Liver (tissue), 9 donors: ENCODE measurements around the gene ARID4B. TPM values are rescaled to one million over a fixed set of nuclear protein-coding genes. Genes with fewer than 3 reads are reported as not detected.

Experiments
- DNase-seq: peaks from one replicate; pipeline ENCODE4 v3.0.0-alpha.2; 2017; ENCODE audit warnings: low spot score
- H3K27ac ChIP-seq, 2 donors: one replicate each; pipeline ENCODE4 v1.7.0; 2013; ENCODE audit warnings: inconsistent platforms in 2 of 2, low read length in 2 of 2, control low read depth in 1 of 2, low read depth in 1 of 2, mild to moderate bottlenecking in 1 of 2
- H3K27me3 ChIP-seq, 4 donors: one replicate each; pipeline versions ENCODE4 v1.6.1 to v1.7.0; 2013; ENCODE audit warnings: low read length in 3 of 4, inconsistent platforms in 1 of 4, mild to moderate bottlenecking in 1 of 4, moderate library complexity in 1 of 4; ENCODE audit not compliant: control insufficient read depth in 4 of 4, insufficient read depth in 4 of 4
- H3K36me3 ChIP-seq, 4 donors: one replicate each; pipeline versions ENCODE4 v1.6.1 to v1.7.0; 2013; ENCODE audit warnings: low read length in 3 of 4, mild to moderate bottlenecking in 3 of 4, low read depth in 1 of 4, moderate library complexity in 1 of 4; ENCODE audit not compliant: control insufficient read depth in 4 of 4, insufficient read depth in 3 of 4
- H3K4me1 ChIP-seq, 4 donors: one replicate each; pipeline versions ENCODE4 v1.6.1 to v1.7.0; 2013; ENCODE audit warnings: low read length in 3 of 4, mild to moderate bottlenecking in 3 of 4, moderate library complexity in 1 of 4; ENCODE audit not compliant: control insufficient read depth in 4 of 4, insufficient read depth in 4 of 4
- H3K4me3 ChIP-seq, 3 donors: one replicate each; pipeline versions ENCODE4 v1.6.1 to v1.7.0; 2013; ENCODE audit warnings: low read length in 3 of 3, control low read depth in 1 of 3, low read depth in 1 of 3, mild to moderate bottlenecking in 1 of 3
- H3K9ac ChIP-seq, 2 donors: one replicate each; pipeline ENCODE4 v1.7.0; 2013; ENCODE audit warnings: low read length in 2 of 2, mild to moderate bottlenecking in 2 of 2, moderate library complexity in 2 of 2, control low read depth in 1 of 2, low read depth in 1 of 2
- H3K9me3 ChIP-seq, 4 donors: one replicate each; pipeline versions ENCODE4 v1.6.1 to v1.7.0; 2013; ENCODE audit warnings: low read length in 3 of 4; ENCODE audit not compliant: control insufficient read depth in 4 of 4
- EGR1 ChIP-seq, 2 donors: IDR thresholded peaks; 2 replicates each; pipeline ENCODE4 v1.6.1; 2016 to 2018; ENCODE audit warnings: antibody characterized with exemption in 2 of 2, low read depth in 2 of 2
- FOXA1 ChIP-seq: IDR thresholded peaks from 2 replicates; pipeline ENCODE4 v1.6.1; 2016; ENCODE audit warnings: antibody characterized with exemption
- FOXA2 ChIP-seq: IDR thresholded peaks from 2 replicates; pipeline ENCODE4 v1.6.1; 2016; ENCODE audit warnings: antibody characterized with exemption
- GABPA ChIP-seq, 2 donors: IDR thresholded peaks in 1 of 2; conservative IDR thresholded peaks in 1 of 2; 2 replicates each; pipeline ENCODE4 v1.6.1; 2016; ENCODE audit warnings: antibody characterized with exemption in 2 of 2, mild to moderate bottlenecking in 1 of 2, moderate library complexity in 1 of 2
- HNF4G ChIP-seq: IDR thresholded peaks from 2 replicates; pipeline ENCODE4 v1.6.1; 2016; ENCODE audit warnings: antibody characterized with exemption
- JUND ChIP-seq, 2 donors: IDR thresholded peaks; 2 replicates each; pipeline ENCODE4 v1.6.1; 2016; ENCODE audit warnings: antibody characterized with exemption in 2 of 2
- NR2F2 ChIP-seq: IDR thresholded peaks from 2 replicates; pipeline ENCODE4 v1.6.1; 2016; ENCODE audit warnings: antibody characterized with exemption
- RXRA ChIP-seq, 2 donors: IDR thresholded peaks; 2 replicates each; pipeline ENCODE4 v1.6.1; 2017 to 2018; ENCODE audit warnings: antibody characterized with exemption in 2 of 2, mild to moderate bottlenecking in 1 of 2
- TAF1 ChIP-seq: conservative IDR thresholded peaks from 2 replicates; pipeline ENCODE4 v1.6.1; 2016; ENCODE audit warnings: antibody characterized with exemption, mild to moderate bottlenecking
- YY1 ChIP-seq: IDR thresholded peaks from 2 replicates; pipeline ENCODE4 v1.6.1; 2016; ENCODE audit warnings: antibody characterized with exemption, mild to moderate bottlenecking
- WGBS: extraction: QIAGEN DNeasy Blood & Tissue Kit; methylation state at CpG from one replicate; pipeline ENCODE4 v1.1.7; 2013; 5-methylcytosine and 5-hydroxymethylcytosine counted together
- polyA plus RNA-seq, 2 donors: library from polyadenylated mRNA; stranded (reverse) in 1 of 2; unstranded in 1 of 2; fragments of 200-250 nt in 1 of 2; fragments of >200 nt in 1 of 2; fragmentation: Nextera tagmentation in 1 of 2; extraction: Ambion mirVana in 1 of 2; gene quantifications; one replicate each; pipeline versions ENCODE4 v1.2.1 to v1.2.3, GENCODE V29; 2013 to 2015
- total RNA-seq, 2 donors: library from RNA; depleted of rRNA; stranded (reverse); fragments of >200 nt; gene quantifications; one replicate each; pipeline ENCODE4 v1.2.3, GENCODE V29; 2014
- TF ChIP-seq, protein P1 (sequence below): IDR thresholded peaks from 2 replicates; pipeline ENCODE4 v1.6.1; 2016; ENCODE audit warnings: antibody characterized with exemption
- TF ChIP-seq, protein P2 (sequence below): IDR thresholded peaks from 2 replicates; pipeline ENCODE4 v1.6.1; 2016; ENCODE audit warnings: antibody characterized with exemption, mild to moderate bottlenecking
- TF ChIP-seq, protein P3 (sequence below): fragments of 150-350 bp; IDR thresholded peaks from 2 replicates; pipeline ENCODE4 v1.5.1; 2017; ENCODE audit warnings: improper control_type of control experiment, low read depth, low read length; ENCODE audit not compliant: missing input control
- TF ChIP-seq, protein P4 (sequence below): IDR thresholded peaks from 2 replicates; pipeline ENCODE4 v1.6.1; 2016; ENCODE audit warnings: antibody characterized with exemption
- TF ChIP-seq, protein P5 (sequence below): IDR thresholded peaks from 2 replicates; pipeline ENCODE4 v1.6.1; 2016; ENCODE audit warnings: antibody characterized with exemption
- donor health status: healthy.
- donor health status: healthy.
- donor health status: healthy.
- donor health status: healthy.
- donor health status: healthy.

The ARID4B gene
- total and polyA plus RNA-seq, 4 donors: 4.2 to 27.3 (median 21.3) TPM

DNA sequence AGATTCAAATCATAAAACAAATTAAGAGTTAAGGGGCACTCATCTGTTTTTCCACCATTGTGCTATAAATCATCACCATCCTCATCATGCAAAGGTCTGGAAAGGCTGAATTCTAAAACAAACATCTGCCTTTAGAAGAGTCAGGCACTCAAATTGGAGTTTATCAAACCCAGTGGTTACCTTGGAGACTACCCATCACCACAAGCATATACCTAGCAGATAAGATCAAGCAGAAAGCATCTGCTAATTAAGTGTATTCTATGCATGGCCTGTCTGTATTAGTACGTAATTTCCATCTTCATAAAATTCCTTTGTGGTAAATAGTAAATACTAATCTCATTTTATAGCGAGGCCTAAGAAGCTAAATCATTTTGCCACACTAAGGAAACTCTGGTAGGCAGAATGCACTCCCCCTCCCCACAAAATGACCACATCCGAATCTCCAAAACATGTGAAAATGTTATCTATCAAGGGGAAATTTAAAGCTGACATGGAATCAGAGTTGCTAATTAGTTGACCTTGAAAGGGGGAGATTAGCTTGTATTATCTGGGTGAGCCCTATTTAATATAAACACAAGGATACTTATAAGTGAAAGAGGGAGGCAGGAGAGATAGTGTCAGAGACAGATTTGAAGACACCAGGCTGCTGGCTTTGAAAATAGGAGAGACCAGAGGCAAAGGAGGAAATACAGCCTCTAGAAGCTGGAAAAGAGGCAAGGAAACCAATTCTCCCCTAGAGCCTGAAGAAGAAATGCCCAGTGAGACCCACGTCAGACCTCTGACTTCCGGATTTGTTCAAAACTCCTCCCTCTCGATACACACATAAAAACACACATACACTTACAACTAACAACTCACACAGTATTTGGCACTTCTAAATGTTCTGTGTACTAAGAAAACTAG, 23.2 kb downstream of the ARID4B start:
- Histone ChIP-seq H3K9ac (no peak overlapping the region), H3K27ac (no peak overlapping the region), H3K9me3 (no peaks in the 10 kb centered on the region), H3K4me1 (peaks cover 2 to 13% (median 3%) of the 10 kb centered on the region in 4 donors), H3K4me3 (no peak overlapping the region), H3K36me3 (no peaks in the 10 kb centered on the region), H3K27me3 (no peaks in the 10 kb centered on the region)
- 67% methylated on average over 6 of the region's 6 CpGs for WGBS
- no peak for TF ChIP-seq RXRA (IDR thresholded peaks at IDR 0.05)
- TF ChIP-seq, protein P1, sequence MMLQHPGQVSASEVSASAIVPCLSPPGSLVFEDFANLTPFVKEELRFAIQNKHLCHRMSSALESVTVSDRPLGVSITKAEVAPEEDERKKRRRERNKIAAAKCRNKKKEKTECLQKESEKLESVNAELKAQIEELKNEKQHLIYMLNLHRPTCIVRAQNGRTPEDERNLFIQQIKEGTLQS: no peak
- no peak for TF ChIP-seq FOXA2
- no peak for TF ChIP-seq TAF1
- TF ChIP-seq, protein P2, sequence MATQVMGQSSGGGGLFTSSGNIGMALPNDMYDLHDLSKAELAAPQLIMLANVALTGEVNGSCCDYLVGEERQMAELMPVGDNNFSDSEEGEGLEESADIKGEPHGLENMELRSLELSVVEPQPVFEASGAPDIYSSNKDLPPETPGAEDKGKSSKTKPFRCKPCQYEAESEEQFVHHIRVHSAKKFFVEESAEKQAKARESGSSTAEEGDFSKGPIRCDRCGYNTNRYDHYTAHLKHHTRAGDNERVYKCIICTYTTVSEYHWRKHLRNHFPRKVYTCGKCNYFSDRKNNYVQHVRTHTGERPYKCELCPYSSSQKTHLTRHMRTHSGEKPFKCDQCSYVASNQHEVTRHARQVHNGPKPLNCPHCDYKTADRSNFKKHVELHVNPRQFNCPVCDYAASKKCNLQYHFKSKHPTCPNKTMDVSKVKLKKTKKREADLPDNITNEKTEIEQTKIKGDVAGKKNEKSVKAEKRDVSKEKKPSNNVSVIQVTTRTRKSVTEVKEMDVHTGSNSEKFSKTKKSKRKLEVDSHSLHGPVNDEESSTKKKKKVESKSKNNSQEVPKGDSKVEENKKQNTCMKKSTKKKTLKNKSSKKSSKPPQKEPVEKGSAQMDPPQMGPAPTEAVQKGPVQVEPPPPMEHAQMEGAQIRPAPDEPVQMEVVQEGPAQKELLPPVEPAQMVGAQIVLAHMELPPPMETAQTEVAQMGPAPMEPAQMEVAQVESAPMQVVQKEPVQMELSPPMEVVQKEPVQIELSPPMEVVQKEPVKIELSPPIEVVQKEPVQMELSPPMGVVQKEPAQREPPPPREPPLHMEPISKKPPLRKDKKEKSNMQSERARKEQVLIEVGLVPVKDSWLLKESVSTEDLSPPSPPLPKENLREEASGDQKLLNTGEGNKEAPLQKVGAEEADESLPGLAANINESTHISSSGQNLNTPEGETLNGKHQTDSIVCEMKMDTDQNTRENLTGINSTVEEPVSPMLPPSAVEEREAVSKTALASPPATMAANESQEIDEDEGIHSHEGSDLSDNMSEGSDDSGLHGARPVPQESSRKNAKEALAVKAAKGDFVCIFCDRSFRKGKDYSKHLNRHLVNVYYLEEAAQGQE: no peak
- no peak for TF ChIP-seq HNF4G
- no peak for TF ChIP-seq YY1
- TF ChIP-seq, protein P3, sequence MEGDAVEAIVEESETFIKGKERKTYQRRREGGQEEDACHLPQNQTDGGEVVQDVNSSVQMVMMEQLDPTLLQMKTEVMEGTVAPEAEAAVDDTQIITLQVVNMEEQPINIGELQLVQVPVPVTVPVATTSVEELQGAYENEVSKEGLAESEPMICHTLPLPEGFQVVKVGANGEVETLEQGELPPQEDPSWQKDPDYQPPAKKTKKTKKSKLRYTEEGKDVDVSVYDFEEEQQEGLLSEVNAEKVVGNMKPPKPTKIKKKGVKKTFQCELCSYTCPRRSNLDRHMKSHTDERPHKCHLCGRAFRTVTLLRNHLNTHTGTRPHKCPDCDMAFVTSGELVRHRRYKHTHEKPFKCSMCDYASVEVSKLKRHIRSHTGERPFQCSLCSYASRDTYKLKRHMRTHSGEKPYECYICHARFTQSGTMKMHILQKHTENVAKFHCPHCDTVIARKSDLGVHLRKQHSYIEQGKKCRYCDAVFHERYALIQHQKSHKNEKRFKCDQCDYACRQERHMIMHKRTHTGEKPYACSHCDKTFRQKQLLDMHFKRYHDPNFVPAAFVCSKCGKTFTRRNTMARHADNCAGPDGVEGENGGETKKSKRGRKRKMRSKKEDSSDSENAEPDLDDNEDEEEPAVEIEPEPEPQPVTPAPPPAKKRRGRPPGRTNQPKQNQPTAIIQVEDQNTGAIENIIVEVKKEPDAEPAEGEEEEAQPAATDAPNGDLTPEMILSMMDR: no peak
- TF ChIP-seq JUND (IDR thresholded peaks at IDR 0.05): no peak
- no peak for TF ChIP-seq NR2F2
- TF ChIP-seq, protein P4, sequence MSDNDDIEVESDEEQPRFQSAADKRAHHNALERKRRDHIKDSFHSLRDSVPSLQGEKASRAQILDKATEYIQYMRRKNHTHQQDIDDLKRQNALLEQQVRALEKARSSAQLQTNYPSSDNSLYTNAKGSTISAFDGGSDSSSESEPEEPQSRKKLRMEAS: no peak
- TF ChIP-seq, protein P5, sequence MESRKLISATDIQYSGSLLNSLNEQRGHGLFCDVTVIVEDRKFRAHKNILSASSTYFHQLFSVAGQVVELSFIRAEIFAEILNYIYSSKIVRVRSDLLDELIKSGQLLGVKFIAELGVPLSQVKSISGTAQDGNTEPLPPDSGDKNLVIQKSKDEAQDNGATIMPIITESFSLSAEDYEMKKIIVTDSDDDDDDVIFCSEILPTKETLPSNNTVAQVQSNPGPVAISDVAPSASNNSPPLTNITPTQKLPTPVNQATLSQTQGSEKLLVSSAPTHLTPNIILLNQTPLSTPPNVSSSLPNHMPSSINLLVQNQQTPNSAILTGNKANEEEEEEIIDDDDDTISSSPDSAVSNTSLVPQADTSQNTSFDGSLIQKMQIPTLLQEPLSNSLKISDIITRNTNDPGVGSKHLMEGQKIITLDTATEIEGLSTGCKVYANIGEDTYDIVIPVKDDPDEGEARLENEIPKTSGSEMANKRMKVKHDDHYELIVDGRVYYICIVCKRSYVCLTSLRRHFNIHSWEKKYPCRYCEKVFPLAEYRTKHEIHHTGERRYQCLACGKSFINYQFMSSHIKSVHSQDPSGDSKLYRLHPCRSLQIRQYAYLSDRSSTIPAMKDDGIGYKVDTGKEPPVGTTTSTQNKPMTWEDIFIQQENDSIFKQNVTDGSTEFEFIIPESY: no peak
- TF ChIP-seq EGR1 (IDR thresholded peaks at IDR 0.05; ENCODE audit: low read depth in 2 of 2): no peak
- no peak for TF ChIP-seq GABPA (IDR thresholded peaks at IDR 0.05 in 1 of 2, conservative IDR thresholded peaks at IDR 0.05 in 1 of 2)
- TF ChIP-seq FOXA1: no peak
- no peak for DNase-seq
